T47D (cell line): Measurements from ENCODE around the gene BTBD19.
"Not testable (repeated sequence)": the region's sequence is repeated elsewhere in the genome, so short reads cannot be mapped to it uniquely, and the experiment has no call there.

Experiments
- DNase-seq, 2 experiments: peaks; one replicate each; pipeline versions ENCODE4 v3.0.0 to v3.0.0-alpha.2; 2011 to 2012; ENCODE audit warnings: low read depth in 1 of 2, low spot score in 1 of 2
- JUND ChIP-seq: IDR thresholded peaks from 2 replicates; pipeline ENCODE4 v1.6.1; 2012; ENCODE audit warnings: low read depth
- in situ Hi-C: cut with HindIII; loops from 2 replicates; pipeline ENCODE4 v1.10.0; 2016; ENCODE audit warnings: low sequenced_read_pairs, low pct_unique_long_range_greater_than_20kb

The BTBD19 gene

DNA sequence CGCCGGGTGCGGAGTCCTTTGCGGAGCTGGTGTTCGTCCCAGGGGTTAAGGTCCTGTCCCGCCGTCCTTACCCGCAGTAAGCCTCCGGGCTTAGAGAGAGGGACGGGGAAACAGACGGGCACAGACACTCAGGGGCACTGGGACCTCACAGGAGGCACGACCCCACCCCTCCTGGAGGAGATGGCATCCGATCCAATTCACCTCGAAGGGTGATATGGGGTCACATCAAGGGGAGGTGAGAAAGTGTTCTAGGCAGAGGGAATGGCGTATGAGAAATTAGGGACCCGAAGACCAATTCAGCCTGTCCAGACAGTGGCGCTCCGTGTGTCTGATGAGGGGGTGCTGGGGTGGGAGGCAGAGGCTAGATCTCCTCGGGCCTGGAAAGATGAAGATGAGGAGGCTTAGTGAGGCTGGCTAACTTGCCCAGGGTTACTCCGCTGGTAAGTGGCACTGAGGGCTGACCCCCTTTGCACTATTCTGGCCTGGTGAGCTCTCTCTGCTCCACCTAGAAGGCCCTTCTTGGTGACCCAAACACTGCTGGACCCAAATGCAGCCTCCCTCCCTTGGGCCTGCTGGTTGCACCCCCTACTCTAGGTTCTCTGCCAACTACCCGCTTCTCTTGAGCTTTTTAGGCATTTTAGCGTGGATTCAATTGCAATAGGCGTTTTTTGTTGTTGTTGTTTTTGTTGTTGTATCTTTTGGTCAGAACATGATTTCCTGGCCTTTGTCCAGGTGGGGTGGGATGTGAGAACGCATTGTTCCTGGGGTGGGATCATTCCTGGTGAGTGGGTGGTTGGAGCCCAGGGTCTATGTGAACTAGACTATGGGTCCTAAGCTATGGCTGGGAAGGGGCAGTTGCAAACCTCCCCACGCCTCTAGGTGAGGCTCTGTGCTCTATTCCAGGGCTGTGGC, 12.3 kb downstream of the BTBD19 start:
- in situ Hi-C loops = no loop called here
- DNase-seq = no peak
- no peak for TF ChIP-seq JUND

DNA sequence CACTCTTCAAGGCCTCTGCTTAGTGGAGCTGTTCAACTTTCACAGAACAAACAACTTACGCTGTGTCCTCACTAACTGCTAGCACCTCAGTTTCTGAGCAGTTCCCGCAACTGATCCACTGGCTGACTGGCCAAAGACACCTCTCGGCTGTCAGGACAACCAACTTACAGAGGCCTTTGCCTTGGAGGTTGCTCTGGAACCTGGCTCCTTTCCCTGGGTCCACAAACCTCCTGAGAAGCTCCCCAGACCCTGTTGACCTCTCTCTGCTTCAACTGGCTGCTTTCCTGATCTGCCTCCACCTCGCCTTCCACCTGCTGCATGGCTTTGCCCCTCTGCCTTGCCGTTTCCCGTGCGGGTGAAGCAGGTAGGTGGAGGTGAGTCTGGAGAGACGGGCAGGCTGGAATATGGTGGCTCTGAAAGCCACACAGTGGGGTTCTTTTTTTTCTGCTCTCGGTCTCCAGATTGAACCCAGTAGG, 13.0 kb downstream of the BTBD19 start:
- no peak for TF ChIP-seq JUND
- no peak for DNase-seq
- in situ Hi-C loops = no loop called here

- in situ Hi-C loops = no loop called here
- no peak for TF ChIP-seq JUND
- DNase-seq = no peak
Observed at GRCh38 chr1:44822131-44822701, 13.9 kb downstream of the BTBD19 start.

DNA sequence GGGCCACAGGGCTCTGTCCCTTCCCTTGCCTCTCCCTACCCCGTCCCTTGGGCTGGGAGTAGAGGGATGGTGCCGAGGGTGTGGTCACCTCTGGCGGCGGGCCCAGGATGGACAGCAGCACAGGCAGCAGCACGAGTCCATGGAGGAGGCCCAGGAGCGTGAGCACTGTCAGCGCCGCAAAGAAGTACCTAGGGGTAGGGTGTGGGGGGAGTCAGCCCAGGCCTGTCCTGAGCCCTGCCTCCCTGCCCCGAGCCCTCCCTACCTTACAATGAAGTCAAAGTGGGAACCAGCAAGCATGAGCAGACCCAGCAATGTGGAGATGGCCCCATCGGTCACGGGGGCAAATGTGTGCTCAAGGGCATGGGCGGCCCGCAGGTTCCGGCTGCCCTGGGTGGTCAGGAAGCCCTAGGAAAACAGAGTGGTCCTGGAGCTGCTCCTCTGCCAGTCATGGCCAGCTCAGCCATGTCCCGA, 14.7 kb downstream of the BTBD19 start:
- TF ChIP-seq JUND = no peak
- in situ Hi-C loops = no loop called here
- no peak for DNase-seq

- in situ Hi-C loops = not testable (repeated sequence)
Observed at GRCh38 chr1:44824392-44824791, 16.1 kb downstream of the BTBD19 start.

GRCh38 chr1:44826375-44827196, 18.3 kb downstream of the BTBD19 start:
- no peak for DNase-seq
- TF ChIP-seq JUND = no peak
- in situ Hi-C loops = no loop called here

More at GRCh38 chr1:44824392-44824791, 16.1 kb downstream of the BTBD19 start:
- not testable (repeated sequence) for DNase-seq

GRCh38 chr1:44827197-44828002, 19.1 kb downstream of the BTBD19 start:
- no peak for TF ChIP-seq JUND
- DNase-seq = no peak
- in situ Hi-C loops = no loop called here

DNA sequence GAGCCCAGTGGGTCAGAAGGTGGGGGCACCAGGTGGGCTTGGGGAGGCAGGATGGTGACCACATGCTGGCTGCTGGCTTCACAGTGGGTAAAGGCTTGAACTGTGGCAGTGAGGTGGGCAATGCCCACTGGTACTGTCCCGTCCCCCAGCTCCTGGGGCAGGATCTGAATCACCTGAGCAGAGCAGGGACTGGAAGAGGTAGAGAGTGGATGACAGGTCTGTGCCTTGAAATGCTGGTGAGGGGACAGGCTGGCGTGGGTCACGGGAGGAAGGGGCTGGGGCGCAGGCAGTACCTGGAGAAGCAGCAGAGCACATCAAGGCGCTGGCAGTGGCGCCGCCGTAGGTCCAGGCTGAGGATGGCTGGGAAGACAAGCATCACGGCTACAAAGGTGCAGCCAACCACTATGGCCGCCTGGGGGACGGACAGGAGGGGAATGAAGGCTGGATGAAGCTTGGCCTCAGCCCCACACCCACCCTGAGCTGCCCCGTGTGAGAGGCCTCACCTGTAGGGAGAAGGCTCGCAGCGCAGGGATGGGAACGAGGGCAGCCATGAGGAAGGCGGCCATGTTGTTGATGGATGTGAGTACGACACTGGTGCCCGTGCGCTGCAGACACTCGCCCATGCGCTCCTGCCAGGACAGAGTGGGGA, 19.8 kb downstream of the BTBD19 start:
- no peak for TF ChIP-seq JUND
- in situ Hi-C loops = no loop called here
- no peak for DNase-seq

- TF ChIP-seq JUND = no peak
- DNase-seq = no peak
- in situ Hi-C loops = no loop called here
Observed at GRCh38 chr1:44828841-44829440, 20.6 kb downstream of the BTBD19 start.

- TF ChIP-seq JUND = no peak
- no peak for DNase-seq
- in situ Hi-C loops = no loop called here
Observed at GRCh38 chr1:44829506-44830384, 21.4 kb downstream of the BTBD19 start.
